WERI-Rb-1 (cell line): ENCODE results near the gene SLC23A2.

Experiments
- DNase-seq: peaks from one replicate; pipeline ENCODE4 v3.0.0-alpha.2; 2020
- H3K27ac ChIP-seq: fragments of 250-450 bp; sonication (Bioruptor Pico); 2 replicates; pipeline ENCODE4 v1.5.1; 2020; ENCODE audit warnings: mild to moderate bottlenecking, moderate library complexity
- H3K27me3 ChIP-seq: fragments of 250-450 bp; sonication (Bioruptor Pico); 2 replicates; pipeline ENCODE4 v1.5.1; 2021; ENCODE audit warnings: mild to moderate bottlenecking, low read depth, moderate library complexity; ENCODE audit not compliant: insufficient read depth, severe bottlenecking
- H3K36me3 ChIP-seq: fragments of 250-450 bp; sonication (Bioruptor Pico); 2 replicates; pipeline ENCODE4 v1.5.1; 2020; ENCODE audit warnings: mild to moderate bottlenecking, moderate library complexity
- H3K4me3 ChIP-seq: 2 replicates; pipeline ENCODE4 v1.5.1; 2011; ENCODE audit warnings: low read depth, mild to moderate bottlenecking, control low read depth, low read length
- H3K9me3 ChIP-seq: fragments of 250-450 bp; sonication (Bioruptor Pico); 2 replicates; pipeline ENCODE4 v1.5.1; 2021; ENCODE audit warnings: mild to moderate bottlenecking, moderate library complexity; ENCODE audit not compliant: severe bottlenecking
- CTCF ChIP-seq: IDR thresholded peaks from 2 replicates; pipeline ENCODE4 v1.5.1; 2011; ENCODE audit warnings: low read depth, mild to moderate bottlenecking, control low read depth, inconsistent platforms, low read length

SLC23A2 gene

GRCh38 chr20:5002077-5002413, 735 bp upstream of the SLC23A2 start:
- TF ChIP-seq CTCF: no peak
- Histone ChIP-seq H3K36me3 (no peaks in the 10 kb centered on the region), H3K4me3 (peak overlapping the region; percentile 78), H3K27ac (no peak overlapping the region), H3K9me3 (no peaks in the 10 kb centered on the region), H3K27me3 (no peaks in the 10 kb centered on the region)
- DNase-seq: peak; percentile 58

DNA sequence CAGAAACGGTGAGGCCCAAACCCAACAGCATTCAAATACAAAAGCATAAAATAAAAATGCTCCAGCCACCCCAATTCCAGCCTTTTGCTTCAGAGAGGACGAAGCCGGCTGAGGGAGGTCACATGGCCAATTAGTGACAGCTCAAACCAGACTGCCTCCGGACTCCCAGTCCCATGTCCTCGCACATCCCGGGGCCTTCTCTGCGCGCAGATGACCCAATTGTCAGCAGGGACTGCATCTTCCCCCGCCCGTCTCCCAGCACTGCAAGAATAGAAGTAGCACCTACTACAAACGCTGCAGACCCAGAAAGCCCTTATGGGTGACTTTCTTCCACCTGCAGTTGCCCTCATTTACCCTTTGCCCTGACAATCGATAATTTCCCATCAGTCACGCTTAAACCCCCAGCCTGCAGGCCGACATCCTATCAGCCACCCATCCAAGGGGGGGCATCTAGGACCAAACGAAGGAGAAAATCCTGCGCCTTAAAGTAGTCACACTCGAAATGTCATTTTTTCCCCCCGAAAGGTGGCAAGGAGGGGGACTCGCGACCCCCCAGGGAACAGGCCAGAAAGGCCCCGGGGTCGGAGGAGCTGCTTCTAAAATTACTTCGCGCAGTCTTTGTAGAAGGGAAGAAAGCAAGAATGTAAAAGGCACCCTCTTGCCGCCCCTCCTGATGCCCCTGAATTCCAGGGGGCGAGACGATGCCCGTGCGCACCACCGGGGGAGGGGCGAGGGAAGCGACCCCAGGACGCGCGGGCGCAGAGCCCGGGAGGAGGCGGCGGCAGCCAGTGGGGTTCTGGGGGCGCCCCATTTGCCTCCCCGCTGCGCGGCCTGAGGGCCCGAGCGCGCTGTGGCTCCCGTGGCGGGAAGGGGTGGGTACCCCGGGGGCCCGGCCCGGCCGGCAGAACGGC, 792 bp downstream of the SLC23A2 start:
- Histone ChIP-seq H3K36me3 (no peaks in the 10 kb centered on the region), H3K9me3 (no peaks in the 10 kb centered on the region), H3K4me3 (peak overlapping the region; percentile 75), H3K27me3 (no peaks in the 10 kb centered on the region), H3K27ac (peak overlapping the region; percentile 55)
- peak; percentile 59 for DNase-seq
- no peak for TF ChIP-seq CTCF

DNA sequence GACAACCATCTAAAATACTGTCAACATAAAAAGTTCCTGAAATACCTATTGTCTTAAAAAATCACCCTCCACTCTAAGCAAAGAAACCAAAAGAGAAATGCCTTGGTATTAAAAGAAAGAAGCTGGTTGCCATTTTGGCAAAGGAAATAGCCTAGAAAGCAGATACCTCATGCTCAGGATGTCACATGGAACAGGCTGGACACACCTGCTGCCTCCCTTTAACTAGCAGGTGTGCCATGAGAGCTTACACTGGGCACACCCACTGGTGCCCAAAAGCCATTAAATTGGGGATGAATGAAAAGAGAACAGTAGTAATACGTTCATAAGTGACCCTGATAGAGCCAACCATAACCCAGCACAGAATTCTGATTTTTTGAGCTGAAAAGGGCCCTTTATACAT, 1.5 kb downstream of the SLC23A2 start:
- no peaks in the 10 kb centered on the region for H3K36me3 ChIP-seq
- DNase-seq: no peak
- no peak overlapping the region for H3K27ac ChIP-seq
- H3K9me3 ChIP-seq: no peaks in the 10 kb centered on the region
- peak overlapping the region; percentile 75 for H3K4me3 ChIP-seq
- no peaks in the 10 kb centered on the region for H3K27me3 ChIP-seq
- TF ChIP-seq CTCF: no peak

GRCh38 chr20:4998160-4998651, 3.1 kb downstream of the SLC23A2 start:
- no peak overlapping the region for H3K27ac ChIP-seq
- no peak for DNase-seq
- H3K36me3 ChIP-seq: no peaks in the 10 kb centered on the region
- TF ChIP-seq CTCF: peak; percentile 5; the same call in 1 of the 2 replicates
- no peaks in the 10 kb centered on the region for H3K9me3 ChIP-seq
- H3K27me3 ChIP-seq: no peaks in the 10 kb centered on the region
- H3K4me3 ChIP-seq: no peak overlapping the region

DNA sequence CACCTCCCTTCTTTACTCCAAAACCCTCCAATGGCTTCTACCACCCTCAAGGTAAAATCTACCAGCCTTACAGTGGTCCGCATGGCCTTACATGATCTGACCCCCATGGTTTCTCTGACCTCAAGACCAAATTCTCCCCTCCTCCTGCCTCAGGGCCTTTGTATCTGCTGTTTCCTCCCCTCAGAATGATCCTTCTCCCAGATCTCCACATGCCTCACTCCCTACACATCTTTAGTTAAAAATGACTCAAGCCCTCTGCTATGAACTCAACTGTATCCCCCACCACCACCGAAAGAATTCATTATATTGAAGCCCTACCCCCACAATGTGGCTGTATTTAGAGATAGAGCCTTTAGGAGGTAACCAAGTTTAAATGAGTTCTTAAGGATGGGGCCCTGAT, 4.1 kb downstream of the SLC23A2 start:
- H3K27ac ChIP-seq: no peak overlapping the region
- H3K27me3 ChIP-seq: no peaks in the 10 kb centered on the region
- H3K36me3 ChIP-seq: no peaks in the 10 kb centered on the region
- no peaks in the 10 kb centered on the region for H3K9me3 ChIP-seq
- no peak overlapping the region for H3K4me3 ChIP-seq
- no peak for TF ChIP-seq CTCF
- DNase-seq: no peak
